Stimulated activated CD8-positive, alpha-beta memory T cell treated with anti-CD3 and anti-CD28 coated beads, Interleukin-15, amount 100 ng/mL, for 1 hour (primary cell): ENCODE measurements around the gene TECTA.

Experiments
- DNase-seq: peaks from one replicate; pipeline ENCODE4 v3.0.0-alpha.2; 2020; ENCODE audit warnings: low read depth

The TECTA gene

DNA sequence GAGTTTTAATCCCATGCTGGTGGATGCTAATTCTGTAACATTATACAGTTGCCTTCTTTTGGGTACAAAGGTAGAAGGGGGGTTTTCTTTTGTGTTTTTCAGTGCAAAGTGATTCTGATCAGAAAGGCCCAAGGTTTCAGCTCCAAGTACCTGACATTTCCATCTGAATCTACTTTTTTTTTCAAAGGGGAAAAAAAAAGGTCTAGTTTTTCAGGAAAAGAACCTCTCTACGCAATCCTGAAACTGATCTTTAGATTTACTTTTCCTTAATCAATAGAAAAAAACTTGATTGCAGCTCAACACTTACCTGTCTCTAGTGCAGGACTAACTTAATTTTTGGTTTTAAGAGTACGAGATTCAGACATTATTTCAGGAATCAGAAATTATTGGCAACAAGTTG is at the start of gene TECTA:
Gene TECTA, plus strand, starts transcription at position 301 of the 400 bp plus-strand sequence. CDS start 1,423 bp downstream, outside the sequence.
- no peak for DNase-seq

GRCh38 chr11:121053244-121053643 is 47.8 kb upstream of the TECTA start:
- DNase-seq, result no peak

- DNase-seq, result no peak
Measured at GRCh38 chr11:121054266-121054665, 46.8 kb upstream of the TECTA start.

DNA sequence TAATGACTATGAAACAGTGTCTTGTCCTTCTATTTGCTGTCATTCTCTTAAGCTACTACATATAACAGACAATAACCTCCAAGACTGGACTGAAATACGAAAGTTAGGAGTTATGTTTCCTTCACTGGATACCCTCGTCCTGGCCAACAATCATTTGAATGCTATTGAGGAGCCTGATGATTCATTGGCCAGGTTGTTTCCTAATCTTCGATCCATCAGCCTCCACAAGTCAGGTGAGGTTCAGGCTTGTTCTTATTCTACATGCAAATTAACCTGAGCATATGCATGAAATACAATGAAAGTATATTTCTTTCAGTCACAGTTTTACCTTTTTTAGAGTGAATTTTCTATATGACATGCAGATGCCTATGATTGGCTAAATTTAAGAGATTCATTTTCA is 46.0 kb upstream of the TECTA start:
- DNase-seq, result no peak

DNA sequence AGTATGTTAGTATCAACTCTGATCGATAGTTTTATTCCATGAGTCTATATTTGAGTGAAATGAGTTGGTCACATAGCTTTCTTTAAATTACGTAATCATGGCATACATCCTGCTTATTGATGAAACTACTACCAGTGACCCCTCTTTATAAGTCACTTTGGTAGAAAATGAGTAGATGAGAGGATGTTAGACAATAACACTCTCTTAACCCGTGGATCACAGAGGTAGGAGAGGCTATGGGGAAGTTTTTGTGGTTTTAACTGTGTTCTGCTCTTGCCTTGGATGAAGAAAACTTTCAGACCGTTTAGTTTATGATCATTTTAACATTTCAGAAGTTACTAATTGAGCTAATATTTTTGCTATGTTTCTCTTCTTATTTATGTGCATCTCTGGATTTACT is 43.1 kb upstream of the TECTA start:
- DNase-seq, result no peak

- DNase-seq, result no peak
Measured at GRCh38 chr11:121058941-121059340, 42.1 kb upstream of the TECTA start.

DNA sequence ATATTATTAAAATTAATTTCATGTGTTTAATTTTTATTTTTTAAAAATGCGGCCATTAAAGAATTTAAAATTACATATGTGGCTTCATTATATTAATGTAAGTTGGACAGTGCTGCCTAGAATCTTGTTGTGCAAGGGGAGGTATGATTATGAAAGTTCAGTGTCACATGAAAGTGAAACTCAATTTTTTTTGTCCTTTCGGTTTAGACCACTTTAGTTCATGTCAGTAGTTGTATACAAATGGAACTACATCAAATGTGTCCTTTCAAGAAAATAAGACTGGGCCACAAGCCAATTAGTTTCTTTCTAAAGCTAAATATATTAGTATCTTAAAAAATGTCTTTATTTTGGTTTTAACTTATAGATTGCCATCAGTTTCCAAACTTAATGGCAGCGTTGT is 41.4 kb upstream of the TECTA start:
- DNase-seq, result no peak

- DNase-seq, result no peak
Measured at GRCh38 chr11:121063728-121064127, 37.3 kb upstream of the TECTA start.

GRCh38 chr11:121066623-121067022 is 34.4 kb upstream of the TECTA start:
- DNase-seq, result no peak

GRCh38 chr11:121067026-121067425 is 34.0 kb upstream of the TECTA start:
- no peak for DNase-seq

DNA sequence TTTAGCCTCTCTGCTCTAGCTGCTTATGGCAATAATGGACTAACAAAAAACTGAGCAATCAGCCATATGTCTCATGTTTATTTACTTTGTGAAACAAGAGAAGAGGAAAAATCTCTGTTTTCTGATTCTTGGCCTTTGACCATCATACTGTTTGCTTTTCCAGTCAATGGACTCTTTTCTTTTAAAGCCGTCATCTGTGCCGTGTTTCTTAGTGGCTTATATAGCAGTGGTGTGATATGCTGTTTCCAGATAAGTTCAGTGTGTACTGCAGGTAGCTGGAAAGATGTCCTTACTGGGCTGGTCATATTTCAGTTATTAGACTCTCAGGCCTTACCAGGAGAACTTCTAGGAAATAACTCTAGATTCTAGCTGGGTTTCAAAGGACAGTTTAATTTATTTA is 33.6 kb upstream of the TECTA start:
- DNase-seq, result no peak

- no peak for DNase-seq
Measured at GRCh38 chr11:121067962-121068647, 32.9 kb upstream of the TECTA start.

DNA sequence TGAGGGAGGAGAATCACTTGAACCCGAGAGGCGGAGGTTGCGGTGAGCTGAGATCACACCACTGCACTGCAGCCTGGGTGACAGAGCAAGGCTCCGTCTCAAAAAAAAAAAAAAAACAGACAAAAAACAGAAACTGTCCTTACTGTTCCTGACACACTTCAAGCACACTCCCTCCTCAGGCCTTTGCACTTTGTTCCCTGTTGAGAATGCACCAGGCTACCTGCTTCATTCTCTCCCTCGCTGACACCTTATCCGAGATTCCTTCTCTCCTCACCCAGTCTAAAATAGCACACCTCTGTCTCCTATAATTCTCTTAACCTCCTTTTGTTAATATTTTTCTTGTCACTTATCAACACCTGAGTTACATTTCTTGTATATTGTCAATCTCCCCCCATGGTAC is 32.3 kb upstream of the TECTA start:
- no peak for DNase-seq

GRCh38 chr11:121070951-121071845 is 29.8 kb upstream of the TECTA start:
- DNase-seq, result no peak

- DNase-seq, result no peak
Measured at GRCh38 chr11:121071846-121072450, 29.1 kb upstream of the TECTA start.

- DNase-seq, result no peak
Measured at GRCh38 chr11:121081321-121081720, 19.7 kb upstream of the TECTA start.

- DNase-seq, result no peak
Measured at GRCh38 chr11:121082219-121082618, 18.8 kb upstream of the TECTA start.

GRCh38 chr11:121082670-121083069 is 18.4 kb upstream of the TECTA start:
- no peak for DNase-seq

GRCh38 chr11:121086866-121087265 is 14.2 kb upstream of the TECTA start:
- DNase-seq, result no peak

GRCh38 chr11:121089566-121089965 is 11.5 kb upstream of the TECTA start:
- DNase-seq, result no peak

DNA sequence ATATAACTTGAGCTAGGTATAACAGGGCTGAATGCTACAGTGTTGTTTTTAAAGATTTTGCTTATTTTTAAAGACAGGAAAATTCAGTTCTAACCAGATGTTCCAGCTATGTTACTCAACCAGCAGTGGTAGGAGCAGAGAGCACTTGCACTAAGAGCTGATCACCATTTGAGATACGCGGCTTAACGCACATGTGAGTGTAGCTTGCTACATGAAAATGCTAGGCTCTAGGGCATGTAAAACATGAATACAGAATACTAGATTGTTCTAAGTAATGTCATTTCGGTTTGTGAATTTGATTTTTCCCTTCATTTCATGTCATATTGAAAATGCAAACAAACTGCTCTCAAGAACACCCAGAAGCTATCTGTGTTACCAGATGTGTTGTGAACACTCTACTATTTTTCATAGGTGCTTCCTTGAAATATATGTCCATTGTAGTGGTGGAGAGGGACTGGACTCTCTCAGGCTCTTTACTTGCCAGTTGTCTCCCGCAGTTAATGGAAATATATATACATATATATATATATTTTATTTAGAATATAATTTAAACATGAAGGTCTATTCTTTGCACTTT is 10.8 kb upstream of the TECTA start:
- DNase-seq, result no peak

DNA sequence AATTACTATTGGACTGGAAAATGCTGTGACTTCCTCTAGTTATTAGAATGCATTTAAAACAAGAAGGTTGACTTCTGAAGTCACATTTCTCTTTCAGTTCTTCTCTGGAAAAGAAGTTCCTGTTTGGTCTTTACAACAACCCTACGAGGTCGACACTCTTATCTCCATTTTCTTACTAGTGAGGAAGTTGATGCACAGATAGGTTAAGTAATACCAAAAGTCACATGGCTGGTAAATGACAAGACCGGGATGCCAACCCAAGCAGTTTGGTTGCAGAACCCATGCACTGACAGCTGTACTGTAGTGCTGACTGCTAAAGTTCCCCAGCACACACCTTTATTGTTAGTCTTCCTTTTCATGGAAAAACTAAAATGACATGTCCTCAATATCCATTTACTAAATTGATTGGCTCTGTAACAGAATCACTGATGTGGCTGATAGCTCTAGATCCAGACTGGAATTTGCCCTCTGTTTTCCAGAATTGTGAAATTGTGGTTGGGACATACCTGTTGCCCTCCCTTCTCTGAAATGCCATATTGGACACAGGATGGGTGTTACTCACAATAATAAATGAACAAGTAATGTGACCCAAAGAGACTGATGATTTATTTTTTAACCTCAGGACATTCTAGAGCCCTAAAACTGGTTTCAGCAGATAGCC is 9.4 kb upstream of the TECTA start:
- DNase-seq, result no peak
